Measurements from ENCODE around the gene CAPN9. TPM values are rescaled to one million over a fixed set of nuclear protein-coding genes. Genes with fewer than 3 reads are reported as not detected.
"Not testable (repeated sequence)": the region's sequence is repeated elsewhere in the genome, so short reads cannot be mapped to it uniquely, and the experiment has no call there.

Gene CAPN9
- total RNA-seq, 1 donor from 2014 or later: 0.72 TPM

DNA sequence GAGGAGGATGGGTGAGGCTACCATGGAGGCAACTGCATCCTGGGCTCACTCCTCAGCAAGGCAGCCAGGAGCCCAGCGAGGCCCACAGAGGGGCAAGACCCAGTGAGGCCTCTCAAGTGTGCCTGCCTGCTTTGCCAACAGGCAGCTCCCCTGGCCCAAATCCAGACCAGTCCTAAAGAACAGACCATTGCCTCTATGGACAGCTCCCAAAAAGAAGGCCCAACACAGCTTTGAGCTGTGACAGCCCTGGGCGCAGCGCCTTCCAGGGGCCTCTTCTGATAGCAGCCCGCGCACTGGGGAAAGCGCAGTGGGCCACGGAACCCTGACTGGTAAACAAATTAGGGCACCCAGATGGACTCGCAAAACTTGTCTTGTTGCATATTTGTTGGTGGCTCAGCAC lies 95.6 kb downstream of the CAPN9 start:
- Mint-ChIP-seq H3K4me3 (no peak overlapping the region), H3K36me3 (peaks cover 62% of the 10 kb centered on the region), H3K4me1 (ENCODE audit: unreplicated experiment) (no peaks in the 10 kb centered on the region)

DNA sequence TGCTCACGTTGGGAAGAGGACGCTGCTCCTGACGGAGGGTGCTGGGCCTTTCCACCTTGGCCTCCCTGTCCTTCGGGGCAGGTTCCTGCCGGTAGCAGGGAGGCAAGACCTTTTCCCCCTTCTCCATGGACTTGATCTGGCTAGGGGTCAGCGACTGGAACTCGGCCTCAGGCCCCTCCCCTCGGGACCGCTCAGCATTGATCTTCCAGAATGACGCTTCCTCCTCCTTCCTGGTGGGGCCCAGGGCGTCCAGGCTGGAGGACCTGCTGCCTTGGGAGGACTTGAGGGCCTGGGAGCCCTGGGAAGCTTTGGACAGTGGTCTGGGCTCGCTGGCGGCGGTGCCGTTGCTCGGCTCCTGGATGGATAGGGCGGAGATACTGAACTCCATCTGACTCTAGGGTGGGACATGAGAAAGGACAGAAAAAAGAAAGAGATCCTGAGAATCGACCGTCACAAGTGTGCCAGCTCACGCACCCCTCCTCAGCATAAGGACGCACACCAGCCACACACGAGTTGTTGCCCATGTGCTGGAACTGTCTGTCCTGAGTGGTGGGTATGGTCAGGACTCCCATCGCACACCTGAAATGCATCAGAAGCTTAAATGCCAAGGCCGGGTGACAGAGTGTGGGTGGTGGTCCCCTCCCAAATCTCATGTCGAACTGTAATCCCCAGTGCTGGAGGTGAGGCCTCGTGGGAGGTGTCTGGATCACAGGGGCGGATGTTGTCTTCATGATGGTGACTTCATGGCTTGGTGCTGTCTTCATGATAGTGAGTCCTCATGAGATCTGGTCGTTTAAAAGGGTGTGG lies 96.5 kb downstream of the CAPN9 start:
- Mint-ChIP-seq H3K4me1 (ENCODE audit: unreplicated experiment) (peaks cover 7% of the 10 kb centered on the region), H3K9me3 (no peaks in the 10 kb centered on the region), H3K4me3 (no peak overlapping the region), H3K27me3 (no peaks in the 10 kb centered on the region), H3K27ac (no peak overlapping the region), H3K36me3 (peaks cover 64% of the 10 kb centered on the region)
- no peak for TF ChIP-seq CTCF (conservative IDR thresholded peaks at IDR 0.05)
- no peak for DNase-seq (ENCODE audit: extremely low spot score, unreplicated experiment)

More for the DNA sequence above, 95.6 kb downstream of the CAPN9 start:
- no peaks in the 10 kb centered on the region for H3K27me3 Mint-ChIP-seq
- no peak overlapping the region for H3K27ac Mint-ChIP-seq
- no peaks in the 10 kb centered on the region for H3K9me3 Mint-ChIP-seq
- TF ChIP-seq CTCF (conservative IDR thresholded peaks at IDR 0.05): no peak
- no peak for DNase-seq (ENCODE audit: extremely low spot score, unreplicated experiment)

- H3K4me3 Mint-ChIP-seq: no peak overlapping the region
- H3K27ac Mint-ChIP-seq: no peak overlapping the region
- TF ChIP-seq CTCF (conservative IDR thresholded peaks at IDR 0.05): no peak
- peaks cover 10% of the 10 kb centered on the region for H3K4me1 Mint-ChIP-seq (ENCODE audit: unreplicated experiment)
- no peaks in the 10 kb centered on the region for H3K27me3 Mint-ChIP-seq
- H3K9me3 Mint-ChIP-seq: no peaks in the 10 kb centered on the region
- DNase-seq (ENCODE audit: extremely low spot score, unreplicated experiment): no peak
- H3K36me3 Mint-ChIP-seq: peaks cover 62% of the 10 kb centered on the region
Measured at GRCh38 chr1:230844561-230844960, 97.4 kb downstream of the CAPN9 start.

DNA sequence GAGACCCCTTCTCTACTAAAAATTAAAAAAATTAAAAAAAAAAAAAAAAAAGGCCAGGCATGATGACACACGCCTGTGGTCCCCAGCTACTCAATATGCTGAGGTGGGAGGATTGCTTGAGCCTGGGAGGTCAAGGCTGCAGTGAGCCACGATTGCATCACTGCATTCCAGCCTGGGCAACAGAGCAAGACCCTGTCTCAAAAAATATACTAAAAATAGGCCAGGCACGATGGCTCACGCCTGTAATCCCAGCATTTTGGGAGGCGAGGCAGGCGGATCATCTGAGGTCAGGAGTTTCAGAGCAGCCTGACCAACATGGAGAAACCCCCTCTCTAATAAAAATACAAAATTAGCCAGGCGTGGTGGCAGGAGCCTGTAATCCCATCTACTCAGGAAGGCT lies 98.0 kb downstream of the CAPN9 start:
- not testable (repeated sequence) for H3K4me3 Mint-ChIP-seq; DNase-seq (ENCODE audit: extremely low spot score, unreplicated experiment); H3K27ac Mint-ChIP-seq; H3K27me3 Mint-ChIP-seq; H3K9me3 Mint-ChIP-seq
- Mint-ChIP-seq H3K4me1 (ENCODE audit: unreplicated experiment) (peaks cover 16% of the 10 kb centered on the region), H3K36me3 (peaks cover 61% of the 10 kb centered on the region)

GRCh38 chr1:230848235-230848634 lies 101.0 kb downstream of the CAPN9 start:
- no peak overlapping the region for H3K27ac Mint-ChIP-seq
- H3K4me3 Mint-ChIP-seq: no peak overlapping the region
- peaks cover 60% of the 10 kb centered on the region for H3K36me3 Mint-ChIP-seq
- TF ChIP-seq CTCF (conservative IDR thresholded peaks at IDR 0.05): no peak
- DNase-seq (ENCODE audit: extremely low spot score, unreplicated experiment): no peak
- H3K9me3 Mint-ChIP-seq: peaks cover 6% of the 10 kb centered on the region
- peaks cover 30% of the 10 kb centered on the region for H3K4me1 Mint-ChIP-seq (ENCODE audit: unreplicated experiment)
- no peaks in the 10 kb centered on the region for H3K27me3 Mint-ChIP-seq

DNA sequence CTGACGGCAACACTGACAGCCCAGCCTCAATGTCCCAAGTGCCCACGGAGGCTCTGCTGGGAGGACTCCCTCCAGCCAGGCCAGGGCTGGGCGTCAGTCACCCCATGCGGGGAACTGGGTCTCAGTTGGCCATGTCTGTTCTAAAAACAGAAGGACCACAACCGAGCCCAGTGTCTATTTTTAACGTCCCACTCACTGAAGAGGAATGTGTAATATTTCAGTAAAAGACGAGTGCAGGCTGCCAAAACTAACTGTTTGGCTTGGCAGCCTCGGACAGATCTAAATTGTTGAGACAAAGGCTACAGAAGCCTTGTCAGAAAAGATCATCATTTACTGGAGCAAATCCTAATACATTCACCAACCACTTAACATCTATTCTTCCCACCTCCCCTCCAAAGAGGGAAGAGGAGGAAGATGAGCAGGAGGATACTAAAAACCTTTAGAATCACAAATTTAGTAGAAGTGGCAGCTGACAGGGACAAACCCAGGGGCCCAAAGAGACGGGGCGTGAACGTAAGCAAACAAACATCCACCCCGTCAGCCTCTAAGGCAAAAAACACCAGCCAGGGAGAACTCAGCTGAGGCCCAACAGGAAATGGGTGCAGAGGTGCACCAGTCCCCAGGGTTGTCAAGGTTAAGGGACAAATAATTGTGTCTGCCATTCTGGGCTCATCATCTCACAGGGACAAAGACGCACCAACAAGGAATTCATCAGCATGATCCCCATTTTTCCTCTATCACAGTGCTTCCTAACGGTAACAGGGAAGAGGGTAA lies 102.5 kb downstream of the CAPN9 start:
- Mint-ChIP-seq H3K4me1 (ENCODE audit: unreplicated experiment) (peaks cover 30% of the 10 kb centered on the region), H3K27me3 (no peaks in the 10 kb centered on the region), H3K36me3 (peaks cover 63% of the 10 kb centered on the region), H3K9me3 (peaks cover 6% of the 10 kb centered on the region), H3K4me3 (peak overlapping the region; percentile 27), H3K27ac (peak overlapping the region; percentile 72)
- no peak for TF ChIP-seq CTCF (conservative IDR thresholded peaks at IDR 0.05)
- no peak for DNase-seq (ENCODE audit: extremely low spot score, unreplicated experiment)
